Measurements from ENCODE around the gene BRSK2. TPM values are rescaled to one million over a fixed set of nuclear protein-coding genes. Genes with fewer than 3 reads are reported as not detected.

Gene BRSK2
- total RNA-seq, 1 donor from 2014 or later, result 0.75 TPM

DNA sequence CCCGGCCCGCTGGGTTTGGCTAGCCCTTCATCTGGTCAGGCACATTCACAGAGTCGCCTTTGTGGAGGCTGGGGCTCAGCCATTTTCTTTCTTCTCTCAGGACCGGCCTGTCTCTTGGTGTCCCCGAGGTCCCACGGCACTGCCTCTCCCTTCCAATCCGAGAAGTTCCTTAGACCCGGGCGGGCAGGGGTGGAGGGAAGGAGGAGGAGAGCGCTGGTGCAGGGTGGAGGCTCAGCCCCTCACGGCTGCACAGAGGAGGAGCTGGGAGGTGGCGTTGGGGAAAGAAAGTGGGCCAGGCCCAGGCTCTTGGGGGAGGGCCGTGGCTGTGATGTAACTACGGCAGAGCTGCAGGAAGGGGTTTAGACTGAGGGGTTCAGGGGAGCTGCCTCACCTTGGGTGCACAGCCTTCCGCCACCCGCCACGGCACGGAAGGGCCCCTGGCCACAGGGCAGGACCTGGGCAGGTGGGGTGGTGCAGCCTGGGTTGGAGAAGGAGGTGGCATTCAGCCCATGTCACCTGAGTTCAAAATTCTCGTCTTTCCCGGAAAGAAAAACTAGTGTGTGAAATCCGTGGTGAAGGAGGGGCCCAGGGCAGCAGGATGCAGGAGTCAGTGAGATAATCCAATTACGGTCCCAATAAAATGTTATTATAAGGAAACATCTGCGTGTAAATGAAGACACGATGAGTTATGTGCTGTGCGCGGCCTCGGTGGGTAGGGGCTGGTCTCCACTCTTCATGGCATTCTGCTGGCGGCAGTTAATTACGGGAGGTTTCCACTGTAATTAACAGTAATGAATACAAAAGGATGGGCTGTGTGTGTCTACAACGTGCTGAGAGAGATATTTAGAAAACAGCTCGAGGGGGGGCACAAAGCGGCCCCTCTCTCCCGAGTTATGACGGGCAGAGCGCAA is 1.7 kb downstream of the BRSK2 start:
- TF ChIP-seq, protein P1, sequence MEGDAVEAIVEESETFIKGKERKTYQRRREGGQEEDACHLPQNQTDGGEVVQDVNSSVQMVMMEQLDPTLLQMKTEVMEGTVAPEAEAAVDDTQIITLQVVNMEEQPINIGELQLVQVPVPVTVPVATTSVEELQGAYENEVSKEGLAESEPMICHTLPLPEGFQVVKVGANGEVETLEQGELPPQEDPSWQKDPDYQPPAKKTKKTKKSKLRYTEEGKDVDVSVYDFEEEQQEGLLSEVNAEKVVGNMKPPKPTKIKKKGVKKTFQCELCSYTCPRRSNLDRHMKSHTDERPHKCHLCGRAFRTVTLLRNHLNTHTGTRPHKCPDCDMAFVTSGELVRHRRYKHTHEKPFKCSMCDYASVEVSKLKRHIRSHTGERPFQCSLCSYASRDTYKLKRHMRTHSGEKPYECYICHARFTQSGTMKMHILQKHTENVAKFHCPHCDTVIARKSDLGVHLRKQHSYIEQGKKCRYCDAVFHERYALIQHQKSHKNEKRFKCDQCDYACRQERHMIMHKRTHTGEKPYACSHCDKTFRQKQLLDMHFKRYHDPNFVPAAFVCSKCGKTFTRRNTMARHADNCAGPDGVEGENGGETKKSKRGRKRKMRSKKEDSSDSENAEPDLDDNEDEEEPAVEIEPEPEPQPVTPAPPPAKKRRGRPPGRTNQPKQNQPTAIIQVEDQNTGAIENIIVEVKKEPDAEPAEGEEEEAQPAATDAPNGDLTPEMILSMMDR (IDR thresholded peaks at IDR 0.05; ENCODE audit: insufficient read depth, low read length, poor library complexity, severe bottlenecking), result no peak
- no peaks in the 10 kb centered on the region for H3K36me3 ChIP-seq (ENCODE audit: control insufficient read depth, insufficient read depth, low read length)
- no peak for DNase-seq (ENCODE audit: low read depth)
- peaks cover 45% of the 10 kb centered on the region for H3K27me3 ChIP-seq (ENCODE audit: control insufficient read depth, insufficient read depth, low read length)
- no peak overlapping the region for H3K4me3 ChIP-seq (ENCODE audit: low read depth, low read length)

DNA sequence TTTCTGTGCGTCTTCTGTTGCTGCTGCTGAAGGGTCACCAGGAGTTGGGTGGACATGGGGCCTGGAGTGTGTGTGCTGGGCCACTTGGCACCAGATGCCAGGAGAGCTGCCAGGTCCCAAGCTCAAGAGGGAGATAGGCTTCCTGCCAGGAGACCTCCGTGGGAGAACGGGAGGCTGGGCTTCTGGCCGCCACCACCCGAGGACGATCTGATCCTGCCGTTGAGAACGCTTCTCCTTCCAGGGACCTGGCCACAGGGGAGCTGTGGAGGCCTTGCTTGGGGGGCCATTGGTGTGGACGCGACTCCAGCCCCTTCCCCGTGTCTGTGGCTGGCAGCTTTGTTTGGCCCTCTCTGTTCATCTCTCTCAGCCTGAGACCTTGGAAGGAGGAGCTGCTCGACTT is 2.4 kb downstream of the BRSK2 start:
- TF ChIP-seq, protein P1 (IDR thresholded peaks at IDR 0.05; ENCODE audit: insufficient read depth, low read length, poor library complexity, severe bottlenecking), result no peak
- DNase-seq (ENCODE audit: low read depth), result no peak
- Histone ChIP-seq H3K36me3 (ENCODE audit: control insufficient read depth, insufficient read depth, low read length) (no peaks in the 10 kb centered on the region), H3K27me3 (ENCODE audit: control insufficient read depth, insufficient read depth, low read length) (peaks cover 45% of the 10 kb centered on the region), H3K4me3 (ENCODE audit: low read depth, low read length) (no peak overlapping the region)

DNA sequence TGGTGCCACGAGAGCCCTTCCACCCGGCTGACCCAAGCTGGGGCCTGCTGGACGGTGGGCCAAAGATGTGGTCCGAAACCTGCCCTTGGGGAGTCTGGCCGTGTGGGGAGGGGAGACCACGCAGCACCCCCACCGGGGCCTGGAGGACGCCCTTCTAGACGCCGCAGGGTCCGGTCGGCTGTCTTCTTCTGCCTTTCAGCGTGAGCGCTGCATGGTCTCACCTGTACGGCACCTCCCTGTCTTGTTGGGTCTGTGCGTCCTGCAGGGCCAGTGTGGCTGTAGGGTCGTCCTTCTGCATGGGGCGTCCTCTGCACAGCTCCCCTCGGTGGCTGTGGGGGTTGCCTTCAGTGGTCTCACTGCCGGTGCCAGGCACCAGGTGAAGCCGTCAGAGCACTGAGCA is 2.8 kb downstream of the BRSK2 start:
- Histone ChIP-seq H3K27me3 (ENCODE audit: control insufficient read depth, insufficient read depth, low read length) (peaks cover 40% of the 10 kb centered on the region), H3K4me3 (ENCODE audit: low read depth, low read length) (no peak overlapping the region), H3K36me3 (ENCODE audit: control insufficient read depth, insufficient read depth, low read length) (no peaks in the 10 kb centered on the region)
- no peak for DNase-seq (ENCODE audit: low read depth)
- TF ChIP-seq, protein P1 (IDR thresholded peaks at IDR 0.05; ENCODE audit: insufficient read depth, low read length, poor library complexity, severe bottlenecking), result no peak

DNA sequence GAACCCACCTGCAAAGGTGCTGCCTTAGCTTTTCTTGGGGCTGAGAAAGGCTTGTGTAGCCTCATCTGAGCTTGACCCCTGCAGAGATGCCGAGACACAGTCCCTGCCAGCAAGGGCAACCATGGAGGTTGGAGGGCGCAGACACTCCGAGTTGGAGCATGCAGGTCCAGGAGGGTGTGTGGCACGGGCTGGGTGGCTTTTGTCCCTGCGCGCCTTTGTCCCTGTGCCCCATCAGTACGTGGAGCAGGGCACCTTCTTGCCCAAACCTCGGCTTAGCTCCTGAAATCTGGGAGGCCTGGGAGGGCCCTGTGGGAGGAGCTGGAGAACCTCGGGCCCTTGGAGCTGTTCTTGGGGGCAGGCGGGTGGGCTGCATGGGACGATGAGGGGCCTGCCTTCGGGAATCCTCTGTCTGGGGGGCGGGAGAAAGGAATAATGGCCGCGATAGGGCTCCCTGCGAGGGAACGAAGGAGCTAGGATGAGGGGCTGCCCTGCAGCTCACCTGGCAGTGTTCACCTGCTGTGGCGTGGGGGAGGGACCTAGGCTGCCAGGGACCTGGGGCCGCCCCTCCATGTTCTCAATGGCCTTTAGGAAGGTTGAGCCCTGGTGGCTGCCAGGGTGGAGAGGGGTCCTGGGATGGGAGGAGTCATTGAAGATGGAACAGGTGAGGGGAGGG is 3.4 kb downstream of the BRSK2 start:
- Histone ChIP-seq H3K27me3 (ENCODE audit: control insufficient read depth, insufficient read depth, low read length) (peaks cover 34% of the 10 kb centered on the region), H3K36me3 (ENCODE audit: control insufficient read depth, insufficient read depth, low read length) (no peaks in the 10 kb centered on the region), H3K4me3 (ENCODE audit: low read depth, low read length) (no peak overlapping the region)
- TF ChIP-seq, protein P1 (IDR thresholded peaks at IDR 0.05; ENCODE audit: insufficient read depth, low read length, poor library complexity, severe bottlenecking), result no peak
- DNase-seq (ENCODE audit: low read depth), result no peak

DNA sequence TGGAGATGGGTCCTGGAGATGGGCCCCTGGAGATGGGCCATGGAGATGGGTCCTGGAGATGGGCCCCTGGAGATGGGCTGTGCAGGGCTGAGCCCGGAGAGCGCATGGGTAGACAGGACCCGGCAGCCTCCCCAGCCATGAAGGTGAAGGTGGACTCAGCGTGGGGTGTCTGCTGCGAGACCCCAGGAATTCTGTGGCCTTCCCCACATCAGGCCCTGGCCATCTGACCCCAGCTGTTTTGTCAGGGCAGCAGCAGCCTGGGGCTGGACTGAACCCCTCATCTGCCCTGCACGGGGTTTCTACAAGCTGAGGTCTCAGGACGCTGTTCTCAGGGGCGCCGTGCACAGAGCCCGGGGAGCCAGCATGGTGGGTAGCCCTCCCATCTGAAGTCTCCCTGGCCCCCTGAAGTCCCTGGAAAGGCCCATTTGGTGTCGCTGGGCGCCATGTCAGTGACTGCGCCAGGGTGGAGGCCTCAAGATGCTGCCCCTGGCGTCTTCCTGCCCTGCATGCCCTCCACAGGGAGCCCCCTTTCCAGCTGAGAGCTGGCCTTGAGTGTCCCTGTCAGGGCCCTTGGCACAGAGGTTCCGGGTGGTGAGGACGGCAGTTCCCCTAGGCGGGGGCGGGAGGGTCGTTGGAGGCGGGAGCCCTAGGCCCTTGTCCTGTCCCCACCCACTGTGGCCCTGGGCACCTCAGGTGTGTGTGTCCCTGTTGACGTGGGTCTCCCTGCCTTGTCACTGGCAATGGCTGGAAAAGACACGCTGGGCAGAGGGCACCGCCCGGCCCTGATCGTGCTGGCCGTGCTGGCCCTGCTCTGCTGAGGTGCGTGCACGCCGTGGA is 5.4 kb downstream of the BRSK2 start:
- TF ChIP-seq, protein P1 (IDR thresholded peaks at IDR 0.05; ENCODE audit: insufficient read depth, low read length, poor library complexity, severe bottlenecking), result no peak
- H3K4me3 ChIP-seq (ENCODE audit: low read depth, low read length), result no peak overlapping the region

More for the DNA sequence above, 5.4 kb downstream of the BRSK2 start:
- no peak for DNase-seq (ENCODE audit: low read depth)
- H3K27me3 ChIP-seq (ENCODE audit: control insufficient read depth, insufficient read depth, low read length), result peaks cover 22% of the 10 kb centered on the region
- H3K36me3 ChIP-seq (ENCODE audit: control insufficient read depth, insufficient read depth, low read length), result no peaks in the 10 kb centered on the region
